Tibial nerve (tissue), 3 donors: ENCODE measurements around the gene GDPD3.

ENCODE experiments used
- POLR2A ChIP-seq, 2 donors: fragments of 450-650 bp; IDR thresholded peaks; one replicate each; pipeline ENCODE4 v1.6.1; 2017; ENCODE audit warnings: antibody characterized with exemption in 2 of 2, mild to moderate bottlenecking in 2 of 2, moderate library complexity in 2 of 2
- TF ChIP-seq, protein P1 (sequence below), 5 experiments: fragments of 200-600 bp in 3 of 5; fragments of 450-650 bp in 2 of 5; sonication (generic) in 3 of 5; IDR thresholded peaks; one replicate each; pipeline ENCODE4 v1.5.1; 2016 to 2019; ENCODE audit warnings: antibody characterized with exemption in 5 of 5, mild to moderate bottlenecking in 3 of 5, moderate library complexity in 2 of 5

DNA sequence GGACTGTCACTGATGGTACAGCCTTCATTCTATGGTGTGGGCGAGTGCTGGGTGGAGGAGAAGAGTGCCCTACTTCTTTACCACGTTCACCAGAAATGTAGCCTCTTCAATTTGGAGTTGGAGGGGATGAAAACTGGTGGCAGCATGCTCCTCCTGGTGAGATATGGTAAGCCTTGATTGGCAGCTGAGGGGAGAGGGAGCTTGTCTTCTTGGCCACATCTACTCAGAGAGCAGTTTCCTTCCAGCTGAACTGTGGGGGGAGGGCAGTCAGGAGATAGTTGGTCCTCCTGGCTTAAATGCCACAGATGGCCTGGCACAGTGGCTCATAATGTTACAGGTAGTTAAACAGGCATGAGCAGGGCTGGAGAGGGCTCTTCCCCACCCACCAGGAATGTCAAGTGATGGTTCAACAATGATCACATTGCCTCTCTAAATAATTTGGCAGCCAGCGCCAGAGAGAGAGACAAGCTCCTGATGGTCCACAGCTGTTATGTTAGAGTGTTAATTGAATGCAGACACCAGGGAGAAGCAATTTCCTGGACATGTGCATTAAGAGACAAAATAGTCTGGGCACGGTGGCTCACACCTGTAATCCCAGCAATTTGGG, 18.6 kb upstream of the GDPD3 start:
- TF ChIP-seq, protein P1, sequence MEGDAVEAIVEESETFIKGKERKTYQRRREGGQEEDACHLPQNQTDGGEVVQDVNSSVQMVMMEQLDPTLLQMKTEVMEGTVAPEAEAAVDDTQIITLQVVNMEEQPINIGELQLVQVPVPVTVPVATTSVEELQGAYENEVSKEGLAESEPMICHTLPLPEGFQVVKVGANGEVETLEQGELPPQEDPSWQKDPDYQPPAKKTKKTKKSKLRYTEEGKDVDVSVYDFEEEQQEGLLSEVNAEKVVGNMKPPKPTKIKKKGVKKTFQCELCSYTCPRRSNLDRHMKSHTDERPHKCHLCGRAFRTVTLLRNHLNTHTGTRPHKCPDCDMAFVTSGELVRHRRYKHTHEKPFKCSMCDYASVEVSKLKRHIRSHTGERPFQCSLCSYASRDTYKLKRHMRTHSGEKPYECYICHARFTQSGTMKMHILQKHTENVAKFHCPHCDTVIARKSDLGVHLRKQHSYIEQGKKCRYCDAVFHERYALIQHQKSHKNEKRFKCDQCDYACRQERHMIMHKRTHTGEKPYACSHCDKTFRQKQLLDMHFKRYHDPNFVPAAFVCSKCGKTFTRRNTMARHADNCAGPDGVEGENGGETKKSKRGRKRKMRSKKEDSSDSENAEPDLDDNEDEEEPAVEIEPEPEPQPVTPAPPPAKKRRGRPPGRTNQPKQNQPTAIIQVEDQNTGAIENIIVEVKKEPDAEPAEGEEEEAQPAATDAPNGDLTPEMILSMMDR (IDR thresholded peaks at IDR 0.05), result no peak
- no peak for TF ChIP-seq POLR2A (IDR thresholded peaks at IDR 0.05)
